T-helper 2 cell treated with Interferon-gamma antibody and Interleukin-4, amounts not matched to agents 5 μg/mL and 100 μg/mL, for 36 hours (primary cell): Measurements from ENCODE around the gene RPP21.
A peak's percentile ranks its signal among the peaks of the same experiment; 100 is the strongest.

Experiments
- DNase-seq: peaks from one replicate; pipeline ENCODE4 v3.0.0; 2021; ENCODE audit warnings: low spot score
- H3K27ac Mint-ChIP-seq: one replicate; pipeline ENCODE4 v1.8.0; 2021; ENCODE audit warnings: mild to moderate bottlenecking, mixed read lengths
- H3K27me3 Mint-ChIP-seq: one replicate; pipeline ENCODE4 v1.8.0; 2021; ENCODE audit warnings: low read depth, mixed read lengths
- H3K36me3 Mint-ChIP-seq: one replicate; pipeline ENCODE4 v1.8.0; 2021; ENCODE audit warnings: low read depth, mixed read lengths
- H3K4me1 Mint-ChIP-seq: one replicate; pipeline ENCODE4 v1.8.0; 2021; ENCODE audit warnings: low read depth, mixed read lengths
- H3K4me3 Mint-ChIP-seq: one replicate; pipeline ENCODE4 v1.8.0; 2022; ENCODE audit warnings: mild to moderate bottlenecking, moderate library complexity, mixed read lengths
- H3K9me3 Mint-ChIP-seq: one replicate; pipeline ENCODE4 v1.8.0; 2021; ENCODE audit warnings: mixed read lengths

RPP21 gene

GRCh38 chr6:30344868-30345671 lies at the start of gene RPP21:
Gene RPP21 (plus strand): TSS chr6:30345156. CDS start chr6:30345172, 16 bp downstream.
- H3K4me3 Mint-ChIP-seq = peak within 1 kb of the TSS; percentile 91
- H3K9me3 Mint-ChIP-seq = no peaks in the 10 kb centered on the region
- peak within 1 kb of the TSS; percentile 89 for H3K27ac Mint-ChIP-seq
- peaks cover 35% of the 10 kb centered on the region for H3K36me3 Mint-ChIP-seq
- peaks cover 12% of the 10 kb centered on the region for H3K27me3 Mint-ChIP-seq
- peak; percentile 89 for DNase-seq
- peaks cover 21% of the 10 kb centered on the region for H3K4me1 Mint-ChIP-seq

GRCh38 chr6:30295837-30296236 lies 49.1 kb upstream of the RPP21 start:
- Mint-ChIP-seq H3K4me1 (no peaks in the 10 kb centered on the region), H3K27me3 (no peaks in the 10 kb centered on the region), H3K36me3 (peaks cover 43% of the 10 kb centered on the region), H3K27ac (no peak overlapping the region), H3K9me3 (peaks cover 23% of the 10 kb centered on the region), H3K4me3 (no peak overlapping the region)
- no peak for DNase-seq

- H3K36me3 Mint-ChIP-seq = peaks cover 66% of the 10 kb centered on the region
- H3K4me3 Mint-ChIP-seq = no peak overlapping the region
- H3K9me3 Mint-ChIP-seq = peaks cover 34% of the 10 kb centered on the region
- no peaks in the 10 kb centered on the region for H3K27me3 Mint-ChIP-seq
- no peaks in the 10 kb centered on the region for H3K4me1 Mint-ChIP-seq
- no peak overlapping the region for H3K27ac Mint-ChIP-seq
- DNase-seq = no peak
These were observed 41.0 kb upstream of the RPP21 start for GRCh38 chr6:30304002-30304401.

- H3K4me1 Mint-ChIP-seq = peaks cover 5% of the 10 kb centered on the region
- no peak overlapping the region for H3K4me3 Mint-ChIP-seq
- H3K27ac Mint-ChIP-seq = no peak overlapping the region
- no peaks in the 10 kb centered on the region for H3K27me3 Mint-ChIP-seq
- H3K36me3 Mint-ChIP-seq = peaks cover 41% of the 10 kb centered on the region
- no peak for DNase-seq
- H3K9me3 Mint-ChIP-seq = no peaks in the 10 kb centered on the region
These were observed 33.9 kb upstream of the RPP21 start for GRCh38 chr6:30311101-30311500.

- no peak overlapping the region for H3K4me3 Mint-ChIP-seq
- H3K36me3 Mint-ChIP-seq = peaks cover 41% of the 10 kb centered on the region
- no peaks in the 10 kb centered on the region for H3K27me3 Mint-ChIP-seq
- DNase-seq = no peak
- H3K9me3 Mint-ChIP-seq = no peaks in the 10 kb centered on the region
- H3K27ac Mint-ChIP-seq = no peak overlapping the region
- peaks cover 5% of the 10 kb centered on the region for H3K4me1 Mint-ChIP-seq
These were observed 33.3 kb upstream of the RPP21 start for GRCh38 chr6:30311671-30312070.

GRCh38 chr6:30312266-30312665 lies 32.7 kb upstream of the RPP21 start:
- H3K4me3 Mint-ChIP-seq = no peak overlapping the region
- H3K27me3 Mint-ChIP-seq = no peaks in the 10 kb centered on the region
- peaks cover 7% of the 10 kb centered on the region for H3K4me1 Mint-ChIP-seq
- no peaks in the 10 kb centered on the region for H3K9me3 Mint-ChIP-seq
- peaks cover 36% of the 10 kb centered on the region for H3K36me3 Mint-ChIP-seq
- H3K27ac Mint-ChIP-seq = no peak overlapping the region
- DNase-seq = no peak

- Mint-ChIP-seq H3K27ac (no peak overlapping the region), H3K27me3 (no peaks in the 10 kb centered on the region), H3K4me3 (no peak overlapping the region), H3K4me1 (peaks cover 11% of the 10 kb centered on the region), H3K9me3 (no peaks in the 10 kb centered on the region), H3K36me3 (peaks cover 37% of the 10 kb centered on the region)
- DNase-seq = no peak
These were observed 32.2 kb upstream of the RPP21 start for GRCh38 chr6:30312676-30313321.

- H3K4me1 Mint-ChIP-seq = peaks cover 25% of the 10 kb centered on the region
- no peak for DNase-seq
- H3K9me3 Mint-ChIP-seq = no peaks in the 10 kb centered on the region
- no peak overlapping the region for H3K4me3 Mint-ChIP-seq
- H3K27me3 Mint-ChIP-seq = no peaks in the 10 kb centered on the region
- no peak overlapping the region for H3K27ac Mint-ChIP-seq
- peaks cover 38% of the 10 kb centered on the region for H3K36me3 Mint-ChIP-seq
These were observed 29.8 kb upstream of the RPP21 start for GRCh38 chr6:30315156-30315555.

- Mint-ChIP-seq H3K4me1 (peaks cover 42% of the 10 kb centered on the region), H3K36me3 (peaks cover 45% of the 10 kb centered on the region), H3K4me3 (peak overlapping the region; percentile 1), H3K27ac (peak overlapping the region; percentile 23), H3K27me3 (no peaks in the 10 kb centered on the region), H3K9me3 (no peaks in the 10 kb centered on the region)
- DNase-seq = no peak
These were observed 26.9 kb upstream of the RPP21 start for GRCh38 chr6:30317913-30318589.

GRCh38 chr6:30319146-30319835 lies 25.7 kb upstream of the RPP21 start:
- Mint-ChIP-seq H3K9me3 (no peaks in the 10 kb centered on the region), H3K27ac (no peak overlapping the region), H3K4me3 (no peak overlapping the region), H3K4me1 (peaks cover 50% of the 10 kb centered on the region), H3K36me3 (peaks cover 43% of the 10 kb centered on the region), H3K27me3 (no peaks in the 10 kb centered on the region)
- no peak for DNase-seq

- Mint-ChIP-seq H3K27ac (no peak overlapping the region), H3K4me3 (no peak overlapping the region), H3K27me3 (no peaks in the 10 kb centered on the region), H3K36me3 (peaks cover 38% of the 10 kb centered on the region), H3K4me1 (peaks cover 63% of the 10 kb centered on the region), H3K9me3 (no peaks in the 10 kb centered on the region)
- no peak for DNase-seq
These were observed 23.1 kb upstream of the RPP21 start for GRCh38 chr6:30321692-30322388.

GRCh38 chr6:30322527-30323501 lies 22.1 kb upstream of the RPP21 start:
- H3K27me3 Mint-ChIP-seq = no peaks in the 10 kb centered on the region
- peak overlapping the region; percentile 6 for H3K4me3 Mint-ChIP-seq
- peak; percentile 33 for DNase-seq
- H3K4me1 Mint-ChIP-seq = peaks cover 66% of the 10 kb centered on the region
- peaks cover 36% of the 10 kb centered on the region for H3K36me3 Mint-ChIP-seq
- H3K27ac Mint-ChIP-seq = no peak overlapping the region
- no peaks in the 10 kb centered on the region for H3K9me3 Mint-ChIP-seq
